ENCODE measurements around the gene LRRC46. TPM values are rescaled to one million over a fixed set of nuclear protein-coding genes. Genes with fewer than 3 reads are reported as not detected.

Gene LRRC46
- total RNA-seq, 1 donor from 2014 or later = 11.6 TPM

- Histone ChIP-seq H3K27ac (peak overlapping the region; percentile 58), H3K4me3 (no peak overlapping the region), H3K4me1 (peaks cover 5% of the 10 kb centered on the region), H3K27me3 (ENCODE audit: low read depth) (peaks cover 38% of the 10 kb centered on the region), H3K9me3 (no peaks in the 10 kb centered on the region), H3K36me3 (no peaks in the 10 kb centered on the region)
- ATAC-seq (no peak), DNase-seq (no peak)
- intact Hi-C loops (cut with DNase I) = no loop called here
- no peak for TF ChIP-seq CTCF (IDR thresholded peaks at IDR 0.05)
Observed at GRCh38 chr17:47856830-47857229, 25.4 kb downstream of the LRRC46 start.

GRCh38 chr17:47857551-47858455 is 26.3 kb downstream of the LRRC46 start:
- H3K4me1 ChIP-seq = peaks cover 5% of the 10 kb centered on the region
- intact Hi-C loops (cut with DNase I) = no loop called here
- no peak overlapping the region for H3K4me3 ChIP-seq
- H3K36me3 ChIP-seq = no peaks in the 10 kb centered on the region
- H3K27me3 ChIP-seq (ENCODE audit: low read depth) = peaks cover 28% of the 10 kb centered on the region
- no peak overlapping the region for H3K27ac ChIP-seq
- no peak for TF ChIP-seq CTCF (IDR thresholded peaks at IDR 0.05)
- no peaks in the 10 kb centered on the region for H3K9me3 ChIP-seq
- no peak for DNase-seq
- ATAC-seq = no peak

GRCh38 chr17:47860386-47860785 is 28.9 kb downstream of the LRRC46 start:
- no peak for TF ChIP-seq CTCF (IDR thresholded peaks at IDR 0.05)
- H3K9me3 ChIP-seq = no peaks in the 10 kb centered on the region
- intact Hi-C loops (cut with DNase I) = no loop called here
- peaks cover 8% of the 10 kb centered on the region for H3K4me1 ChIP-seq
- H3K4me3 ChIP-seq = no peak overlapping the region
- DNase-seq (no peak), ATAC-seq (no peak)
- no peaks in the 10 kb centered on the region for H3K36me3 ChIP-seq
- H3K27ac ChIP-seq = no peak overlapping the region
- peaks cover 4% of the 10 kb centered on the region for H3K27me3 ChIP-seq (ENCODE audit: low read depth)

- no peak for DNase-seq
- Histone ChIP-seq H3K9me3 (no peaks in the 10 kb centered on the region), H3K4me3 (no peak overlapping the region), H3K27ac (no peak overlapping the region), H3K27me3 (ENCODE audit: low read depth) (no peaks in the 10 kb centered on the region), H3K4me1 (peaks cover 8% of the 10 kb centered on the region), H3K36me3 (no peaks in the 10 kb centered on the region)
- peak in 1 of 2 donors; percentile 7 for ATAC-seq
- intact Hi-C loops (cut with DNase I) = no loop called here
- TF ChIP-seq CTCF (IDR thresholded peaks at IDR 0.05) = no peak
Observed at GRCh38 chr17:47862621-47863440, 31.4 kb downstream of the LRRC46 start.

- H3K36me3 ChIP-seq = no peaks in the 10 kb centered on the region
Observed at GRCh38 chr17:47864791-47865216, 33.3 kb downstream of the LRRC46 start.

More at GRCh38 chr17:47864791-47865216, 33.3 kb downstream of the LRRC46 start:
- intact Hi-C loops (cut with DNase I) = no loop called here
- no peak for ATAC-seq
- Histone ChIP-seq H3K4me3 (no peak overlapping the region), H3K4me1 (peaks cover 8% of the 10 kb centered on the region), H3K9me3 (no peaks in the 10 kb centered on the region), H3K27me3 (ENCODE audit: low read depth) (no peaks in the 10 kb centered on the region), H3K27ac (no peak overlapping the region)
- no peak for TF ChIP-seq CTCF (IDR thresholded peaks at IDR 0.05)
- DNase-seq = no peak
